Measurements from ENCODE around the gene IKZF1.

- TF ChIP-seq ZBTB21 (CRISPR knock-in tag; IDR thresholded peaks at IDR 0.05) (no peak), SMARCC2 (IDR thresholded peaks at IDR 0.05) (no peak), ZKSCAN1 (IDR thresholded peaks at IDR 0.05; ENCODE audit: low read length) (no peak)
- TF ChIP-seq, protein P1, sequence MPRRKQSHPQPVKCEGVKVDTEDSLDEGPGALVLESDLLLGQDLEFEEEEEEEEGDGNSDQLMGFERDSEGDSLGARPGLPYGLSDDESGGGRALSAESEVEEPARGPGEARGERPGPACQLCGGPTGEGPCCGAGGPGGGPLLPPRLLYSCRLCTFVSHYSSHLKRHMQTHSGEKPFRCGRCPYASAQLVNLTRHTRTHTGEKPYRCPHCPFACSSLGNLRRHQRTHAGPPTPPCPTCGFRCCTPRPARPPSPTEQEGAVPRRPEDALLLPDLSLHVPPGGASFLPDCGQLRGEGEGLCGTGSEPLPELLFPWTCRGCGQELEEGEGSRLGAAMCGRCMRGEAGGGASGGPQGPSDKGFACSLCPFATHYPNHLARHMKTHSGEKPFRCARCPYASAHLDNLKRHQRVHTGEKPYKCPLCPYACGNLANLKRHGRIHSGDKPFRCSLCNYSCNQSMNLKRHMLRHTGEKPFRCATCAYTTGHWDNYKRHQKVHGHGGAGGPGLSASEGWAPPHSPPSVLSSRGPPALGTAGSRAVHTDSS (CRISPR knock-in tag; conservative IDR thresholded peaks at IDR 0.05), result no peak
- TF ChIP-seq, protein P2, sequence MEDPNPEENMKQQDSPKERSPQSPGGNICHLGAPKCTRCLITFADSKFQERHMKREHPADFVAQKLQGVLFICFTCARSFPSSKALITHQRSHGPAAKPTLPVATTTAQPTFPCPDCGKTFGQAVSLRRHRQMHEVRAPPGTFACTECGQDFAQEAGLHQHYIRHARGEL (CRISPR knock-in tag; IDR thresholded peaks at IDR 0.05), result no peak
These were observed 55.7 kb downstream of the IKZF1 start for GRCh38 chr7:50359995-50360925.
